GM23338 (cell line): ENCODE data around the gene HMGCL. TPM values are rescaled to one million over a fixed set of nuclear protein-coding genes. Genes with fewer than 3 reads are reported as not detected.

Experiments used
- ATAC-seq: fragments of 200-7000 bp; cut with Tn5 transposase; 3 replicates; pipeline ENCODE4 v1.9.1; 2020
- DNase-seq: peaks from one replicate; pipeline ENCODE4 v3.0.0-alpha.2; 2015; ENCODE audit warnings: low spot score
- H2AFZ ChIP-seq: fragments of 200-600 bp; sonication (generic); 2 replicates; pipeline ENCODE4 v1.8.0; 2016; ENCODE audit warnings: antibody characterized with exemption, mild to moderate bottlenecking, moderate library complexity
- H3F3A ChIP-seq: fragments of 200-600 bp; sonication (generic); replicated peaks from 2 replicates; pipeline ENCODE4 v1.8.0; 2017; ENCODE audit warnings: antibody characterized with exemption, mixed run types, low read depth
- H3K27ac ChIP-seq: fragments of 200-600 bp; sonication (generic); 2 replicates; pipeline ENCODE4 v1.6.1; 2016; ENCODE audit warnings: low read depth
- H3K27me3 ChIP-seq: fragments of 200-600 bp; sonication (generic); 2 replicates; pipeline ENCODE4 v1.8.0; 2016; ENCODE audit warnings: mild to moderate bottlenecking, mixed run types, moderate library complexity; ENCODE audit not compliant: insufficient read depth
- H3K36me3 ChIP-seq: fragments of 200-600 bp; sonication (generic); 2 replicates; pipeline ENCODE4 v1.8.0; 2016; ENCODE audit warnings: mild to moderate bottlenecking; ENCODE audit not compliant: insufficient read depth
- H3K4me1 ChIP-seq: fragments of 200-600 bp; sonication (generic); 2 replicates; pipeline ENCODE4 v1.8.0; 2016; ENCODE audit warnings: mild to moderate bottlenecking, moderate library complexity; ENCODE audit not compliant: insufficient read depth
- H3K4me2 ChIP-seq: fragments of 200-600 bp; sonication (generic); 2 replicates; pipeline ENCODE4 v1.7.1; 2017; ENCODE audit warnings: mixed run types
- H3K4me3 ChIP-seq: fragments of 200-600 bp; sonication (generic); 2 replicates; pipeline ENCODE4 v1.6.1; 2016; ENCODE audit warnings: mixed run types
- H3K79me2 ChIP-seq: fragments of 200-600 bp; sonication (generic); replicated peaks from 2 replicates; pipeline ENCODE4 v1.8.0; 2017; ENCODE audit warnings: mild to moderate bottlenecking; ENCODE audit not compliant: insufficient read depth
- H3K9me2 ChIP-seq: fragments of 200-600 bp; sonication (generic); 2 replicates; pipeline ENCODE4 v1.8.0; 2017; ENCODE audit not compliant: insufficient read depth
- H4K20me1 ChIP-seq: fragments of 200-600 bp; sonication (generic); replicated peaks from 2 replicates; pipeline ENCODE4 v1.8.0; 2017; ENCODE audit warnings: mild to moderate bottlenecking; ENCODE audit not compliant: insufficient read depth
- H3K27ac Mint-ChIP-seq: 2 replicates; pipeline ENCODE4 v1.8.0; 2020; ENCODE audit warnings: inconsistent platforms, mild to moderate bottlenecking, moderate library complexity, mixed read lengths
- H3K27me3 Mint-ChIP-seq: 3 replicates; pipeline ENCODE4 v1.8.0; 2022; ENCODE audit warnings: low read depth, mild to moderate bottlenecking, moderate library complexity, mixed read lengths, inconsistent platforms; ENCODE audit not compliant: insufficient read depth, poor library complexity
- H3K36me3 Mint-ChIP-seq: 3 replicates; pipeline ENCODE4 v1.8.0; 2021; ENCODE audit warnings: low read depth, mild to moderate bottlenecking, inconsistent platforms, moderate library complexity, mixed read lengths
- H3K4me1 Mint-ChIP-seq: 3 replicates; pipeline ENCODE4 v1.8.0; 2020; ENCODE audit warnings: mild to moderate bottlenecking, inconsistent platforms, mixed read lengths
- H3K4me3 Mint-ChIP-seq: 3 replicates; pipeline ENCODE4 v1.8.0; 2021; ENCODE audit warnings: moderate library complexity, mild to moderate bottlenecking, inconsistent platforms, mixed read lengths
- H3K9me3 Mint-ChIP-seq: 3 replicates; pipeline ENCODE4 v1.8.0; 2020; ENCODE audit warnings: moderate library complexity, mild to moderate bottlenecking, inconsistent platforms, mixed read lengths
- CREB1 ChIP-seq: fragments of 250-450 bp; sonication (Bioruptor Pico); IDR thresholded peaks from 2 replicates; pipeline ENCODE4 v1.5.0; 2020; ENCODE audit warnings: low read depth, mild to moderate bottlenecking, moderate library complexity
- CTCF ChIP-seq, 2 experiments: fragments of 200-600 bp in 1 of 2; sonication (generic) in 1 of 2; conservative IDR thresholded peaks; 2 replicates each; pipeline versions ENCODE4 v1.5.1 to v1.6.1; 2016 to 2017; ENCODE audit warnings: antibody characterized with exemption in 2 of 2, low read depth in 2 of 2, mild to moderate bottlenecking in 2 of 2, moderate library complexity in 1 of 2
- ETS1 ChIP-seq: IDR thresholded peaks from 2 replicates; pipeline ENCODE4 v1.6.1; 2016; ENCODE audit warnings: antibody characterized with exemption
- EZH2 ChIP-seq: fragments of 200-600 bp; sonication (generic); IDR thresholded peaks from one replicate; pipeline ENCODE4 v1.8.0; 2017; ENCODE audit warnings: antibody characterized with exemption, mild to moderate bottlenecking, low read depth; ENCODE audit not compliant: unreplicated experiment
- EZH2phosphoT487 ChIP-seq: fragments of 200-600 bp; sonication (generic); IDR thresholded peaks from one replicate; pipeline ENCODE4 v1.8.1; 2018; ENCODE audit warnings: antibody characterized with exemption; ENCODE audit not compliant: unreplicated experiment
- JUNB ChIP-seq: IDR thresholded peaks from one replicate; pipeline ENCODE4 v1.6.1; 2016; ENCODE audit warnings: antibody characterized with exemption; ENCODE audit not compliant: unreplicated experiment
- NANOG ChIP-seq: IDR thresholded peaks from 2 replicates; pipeline ENCODE4 v1.6.1; 2016; ENCODE audit warnings: antibody characterized with exemption, borderline replicate concordance
- REST ChIP-seq: IDR thresholded peaks from one replicate; pipeline ENCODE4 v1.6.1; 2018; ENCODE audit warnings: antibody characterized with exemption; ENCODE audit not compliant: unreplicated experiment
- ZNF114 ChIP-seq: fragments of 250-450 bp; sonication (Bioruptor Pico); IDR thresholded peaks from 2 replicates; pipeline ENCODE4 v1.5.0; 2020; ENCODE audit warnings: mild to moderate bottlenecking, moderate library complexity
- ZNF331 ChIP-seq: fragments of 250-450 bp; sonication (Bioruptor Pico); IDR thresholded peaks from 2 replicates; pipeline ENCODE4 v1.5.0; 2020; ENCODE audit warnings: low read depth, mild to moderate bottlenecking, moderate library complexity
- polyA plus RNA-seq: library from polyadenylated mRNA; unstranded; fragments of >200 nt; fragmentation: Nextera tagmentation; extraction: Ambion mirVana; gene quantifications from 2 replicates; pipeline ENCODE4 v1.2.1, GENCODE V29; 2016
- total RNA-seq: library from RNA; depleted of rRNA; stranded (reverse); fragments of >200 nt; shearing (Covaris generic); gene quantifications from 2 replicates; pipeline ENCODE4 v1.2.3, GENCODE V29; 2014

HMGCL gene
- total and polyA plus RNA-seq, 2 experiments from 2014 or later, result 11.6 to 13.7 TPM

DNA sequence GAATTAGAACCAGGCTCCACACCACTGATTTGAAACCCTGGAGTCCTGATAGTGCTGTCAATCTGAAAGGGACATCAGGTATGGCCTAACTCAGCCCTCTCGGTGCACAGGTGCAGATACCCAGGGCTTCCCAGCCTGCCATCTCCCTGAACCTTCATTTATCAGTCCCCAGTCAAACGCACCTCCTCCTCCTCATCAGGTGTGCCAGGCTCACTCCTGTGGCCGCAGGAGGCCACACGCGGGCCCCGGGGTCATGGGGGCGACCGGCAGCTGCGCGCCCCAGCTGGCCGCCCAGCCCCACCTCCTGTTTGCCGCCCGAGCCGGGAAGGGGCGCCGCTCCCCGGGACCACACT is 42.3 kb upstream of the HMGCL start:
- H3F3A ChIP-seq, result no peaks in the 10 kb centered on the region
- ATAC-seq, result peak; percentile 57
- H3K4me2 ChIP-seq, result peak overlapping the region; percentile 92
- H3K36me3 ChIP-seq, result no peaks in the 10 kb centered on the region
- peaks cover 3% of the 10 kb centered on the region; the same call in 1 of the 2 replicates for H3K4me1 ChIP-seq
- no peak overlapping the region for H3K27ac ChIP-seq
- Mint-ChIP-seq H3K27ac (no peak overlapping the region), H3K9me3 (no peaks in the 10 kb centered on the region; the same call in 2 of the 3 replicates), H3K4me3 (peak overlapping the region; percentile 75), H3K27me3 (peaks cover 28% of the 10 kb centered on the region), H3K4me1 (no peaks in the 10 kb centered on the region), H3K36me3 (no peaks in the 10 kb centered on the region)
- no peaks in the 10 kb centered on the region for H4K20me1 ChIP-seq
- TF ChIP-seq JUNB (no peak), EZH2 (peak; percentile 32)
- peak overlapping the region; percentile 94 for H2AFZ ChIP-seq
- DNase-seq, result peak; percentile 35
- H3K9me2 ChIP-seq, result no peaks in the 10 kb centered on the region
- no peaks in the 10 kb centered on the region for H3K79me2 ChIP-seq
- peak overlapping the region; percentile 86 for H3K4me3 ChIP-seq
- peaks cover 25% of the 10 kb centered on the region for H3K27me3 ChIP-seq

DNA sequence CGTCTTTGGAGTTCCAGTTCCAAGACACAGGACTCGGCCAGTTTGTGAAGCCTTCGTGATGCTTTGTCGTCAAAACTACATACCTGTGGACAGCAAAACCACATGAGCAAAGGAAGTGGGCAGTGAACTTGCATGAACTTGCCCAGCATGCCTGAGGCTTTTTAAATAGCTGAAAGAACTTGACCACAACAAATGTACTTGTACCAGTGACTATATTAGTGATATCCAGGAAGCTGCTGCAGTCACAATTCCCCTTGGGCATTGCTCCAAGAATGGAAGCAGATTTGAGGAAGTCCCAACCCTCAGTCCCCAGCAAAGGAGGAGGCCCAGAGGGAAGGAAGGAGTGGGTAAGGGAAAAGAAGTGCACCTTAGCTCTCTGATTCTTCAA is 40.3 kb upstream of the HMGCL start:
- H3K36me3 Mint-ChIP-seq, result no peaks in the 10 kb centered on the region
- Histone ChIP-seq H3K4me1 (peaks cover 3% of the 10 kb centered on the region; the same call in 1 of the 2 replicates), H3K36me3 (no peaks in the 10 kb centered on the region), H2AFZ (no peak overlapping the region), H3K4me3 (no peak overlapping the region), H3K79me2 (no peaks in the 10 kb centered on the region), H3K9me2 (no peaks in the 10 kb centered on the region), H3K27me3 (peaks cover 25% of the 10 kb centered on the region), H3F3A (no peaks in the 10 kb centered on the region), H4K20me1 (no peaks in the 10 kb centered on the region), H3K4me2 (no peak overlapping the region), H3K27ac (no peak overlapping the region)
- no peaks in the 10 kb centered on the region for H3K4me1 Mint-ChIP-seq
- no peak overlapping the region for H3K4me3 Mint-ChIP-seq
- no peak for ATAC-seq
- no peak overlapping the region for H3K27ac Mint-ChIP-seq
- no peak for DNase-seq
- H3K9me3 Mint-ChIP-seq, result no peaks in the 10 kb centered on the region; the same call in 2 of the 3 replicates
- peaks cover 26% of the 10 kb centered on the region for H3K27me3 Mint-ChIP-seq
- TF ChIP-seq CTCF (conservative IDR thresholded peaks at IDR 0.05; ENCODE audit: low read depth in 2 of 2) (no peak), REST (no peak), CREB1 (CRISPR knock-in tag) (no peak), ZNF331 (no peak), EZH2phosphoT487 (no peak), ZNF114 (CRISPR knock-in tag) (no peak), NANOG (no peak), EZH2 (no peak), ETS1 (no peak), JUNB (no peak)
